H9 (cell line): ENCODE results near the gene RHBDL1. TPM values are rescaled to one million over a fixed set of nuclear protein-coding genes. Genes with fewer than 3 reads are reported as not detected.

Experiments
- DNase-seq: peaks from one replicate; pipeline ENCODE4 v3.0.0-alpha.2; 2017
- H2AFZ ChIP-seq: one replicate; pipeline ENCODE4 v1.6.1; 2013; ENCODE audit warnings: mild to moderate bottlenecking, low read length, control low read depth, moderate library complexity
- H2AK5ac ChIP-seq: 2 replicates; pipeline ENCODE4 v1.6.1; 2013; ENCODE audit warnings: low read length, control low read depth, mixed read lengths; ENCODE audit not compliant: insufficient read length
- H2BK120ac ChIP-seq: one replicate; pipeline ENCODE4 v1.6.1; 2013; ENCODE audit warnings: low read depth, mild to moderate bottlenecking, low read length, control low read depth, inconsistent platforms; ENCODE audit not compliant: poor library complexity, severe bottlenecking
- H2BK12ac ChIP-seq: 2 replicates; pipeline ENCODE4 v1.6.1; 2013; ENCODE audit warnings: low read length, control low read depth, mixed read lengths, low read depth; ENCODE audit not compliant: insufficient read length
- H2BK15ac ChIP-seq: 2 replicates; pipeline ENCODE4 v1.6.1; 2013; ENCODE audit warnings: low read depth, low read length, control low read depth
- H2BK20ac ChIP-seq: one replicate; pipeline ENCODE4 v1.6.1; 2013; ENCODE audit warnings: low read depth, mild to moderate bottlenecking, low read length, control low read depth, inconsistent platforms; ENCODE audit not compliant: poor library complexity, severe bottlenecking
- H2BK5ac ChIP-seq: 2 replicates; pipeline ENCODE4 v1.6.1; 2013; ENCODE audit warnings: low read length, control low read depth, mixed read lengths; ENCODE audit not compliant: insufficient read length
- H3K14ac ChIP-seq: 2 replicates; pipeline ENCODE4 v1.6.1; 2013; ENCODE audit warnings: low read length, control low read depth; ENCODE audit not compliant: insufficient read depth
- H3K18ac ChIP-seq: 2 replicates; pipeline ENCODE4 v1.6.1; 2013; ENCODE audit warnings: low read depth, mild to moderate bottlenecking, mixed read lengths, low read length, control low read depth; ENCODE audit not compliant: insufficient read length
- H3K23ac ChIP-seq: 2 replicates; pipeline ENCODE4 v1.6.1; 2013; ENCODE audit warnings: low read length, control low read depth, mixed read lengths, low read depth; ENCODE audit not compliant: insufficient read length
- H3K23me2 ChIP-seq: 2 replicates; pipeline ENCODE4 v1.6.1; 2013; ENCODE audit warnings: low read depth, mild to moderate bottlenecking, mixed read lengths, low read length, control low read depth; ENCODE audit not compliant: insufficient read length, poor library complexity, severe bottlenecking
- H3K27ac ChIP-seq: 2 replicates; pipeline ENCODE4 v1.5.1; 2013; ENCODE audit warnings: low read length, control low read depth, mixed read lengths, low read depth; ENCODE audit not compliant: insufficient read length
- H3K27me3 ChIP-seq: 2 replicates; pipeline ENCODE4 v1.6.1; 2013; ENCODE audit warnings: low read length, control low read depth, inconsistent platforms; ENCODE audit not compliant: insufficient read depth
- H3K4ac ChIP-seq: 2 replicates; pipeline ENCODE4 v1.6.1; 2013; ENCODE audit warnings: low read depth, mild to moderate bottlenecking, control low read depth, inconsistent platforms, low read length, moderate library complexity
- H3K4me1 ChIP-seq: 2 replicates; pipeline ENCODE4 v1.6.1; 2013; ENCODE audit warnings: low read length, control low read depth, inconsistent platforms; ENCODE audit not compliant: insufficient read depth
- H3K4me2 ChIP-seq: 2 replicates; pipeline ENCODE4 v1.6.1; 2013; ENCODE audit warnings: low read length, control low read depth, mixed read lengths; ENCODE audit not compliant: insufficient read length, insufficient read depth
- H3K56ac ChIP-seq: 2 replicates; pipeline ENCODE4 v1.6.1; 2013; ENCODE audit warnings: low read depth, mild to moderate bottlenecking, mixed read lengths, low read length, control low read depth; ENCODE audit not compliant: insufficient read length
- H3K79me1 ChIP-seq: 2 replicates; pipeline ENCODE4 v1.6.1; 2013; ENCODE audit warnings: low read depth, mild to moderate bottlenecking, moderate library complexity, low read length, control low read depth, inconsistent platforms; ENCODE audit not compliant: insufficient read depth, poor library complexity, severe bottlenecking
- H3K79me2 ChIP-seq: 2 replicates; pipeline ENCODE4 v1.6.1; 2013; ENCODE audit warnings: low read length, control low read depth, inconsistent platforms; ENCODE audit not compliant: insufficient read depth
- H3K9ac ChIP-seq: 2 replicates; pipeline ENCODE4 v1.6.1; 2013; ENCODE audit warnings: low read length, control low read depth, mixed read lengths; ENCODE audit not compliant: insufficient read length; ENCODE audit errors: extremely low read depth
- H3K9me3 ChIP-seq: one replicate; pipeline ENCODE4 v1.6.1; 2013; ENCODE audit warnings: low read depth, low read length, inconsistent platforms; ENCODE audit not compliant: control insufficient read depth
- H3T11ph ChIP-seq: one replicate; pipeline ENCODE4 v1.6.1; 2013; ENCODE audit warnings: mild to moderate bottlenecking, low read length, control low read depth, inconsistent platforms
- H4K20me1 ChIP-seq: one replicate; pipeline ENCODE4 v1.6.1; 2013; ENCODE audit not compliant: control insufficient read depth, insufficient read length, insufficient read depth
- H4K5ac ChIP-seq: 2 replicates; pipeline ENCODE4 v1.6.1; 2013; ENCODE audit warnings: low read depth, mild to moderate bottlenecking, mixed read lengths, low read length, control low read depth; ENCODE audit not compliant: insufficient read length
- H4K8ac ChIP-seq: replicated peaks from 2 replicates; pipeline ENCODE4 v1.6.1; 2013; ENCODE audit warnings: low read length, control low read depth, mixed read lengths, low read depth; ENCODE audit not compliant: insufficient read length
- H4K91ac ChIP-seq: 2 replicates; pipeline ENCODE4 v1.6.1; 2013; ENCODE audit warnings: low read depth, mild to moderate bottlenecking, moderate library complexity, mixed read lengths, low read length, control low read depth; ENCODE audit not compliant: insufficient read length
- H3K27ac Mint-ChIP-seq, 3 experiments: 2 replicates in 2 of 3; 3 replicates in 1 of 3; pipeline ENCODE4 v1.8.0; 2020 to 2021; ENCODE audit warnings: mixed read lengths in 3 of 3, mild to moderate bottlenecking in 1 of 3, moderate library complexity in 1 of 3
- H3K27me3 Mint-ChIP-seq: 2 replicates; pipeline ENCODE4 v1.8.0; 2021; ENCODE audit warnings: low read depth, mild to moderate bottlenecking, moderate library complexity, mixed read lengths
- H3K36me3 Mint-ChIP-seq, 3 experiments: 2 replicates in 2 of 3; 3 replicates in 1 of 3; pipeline ENCODE4 v1.8.0; 2020 to 2021; ENCODE audit warnings: low read depth in 3 of 3, mixed read lengths in 3 of 3; ENCODE audit not compliant: insufficient read depth in 1 of 3
- H3K4me1 Mint-ChIP-seq, 2 experiments: 2 replicates each; pipeline ENCODE4 v1.8.0; 2020; ENCODE audit warnings: mixed read lengths in 2 of 2
- H3K4me3 Mint-ChIP-seq, 2 experiments: 2 replicates in 1 of 2; 3 replicates in 1 of 2; pipeline ENCODE4 v1.8.0; 2020 to 2021; ENCODE audit warnings: mild to moderate bottlenecking in 2 of 2, mixed read lengths in 2 of 2, moderate library complexity in 1 of 2
- H3K9me3 Mint-ChIP-seq, 2 experiments: 2 replicates in 1 of 2; 3 replicates in 1 of 2; pipeline ENCODE4 v1.8.0; 2020; ENCODE audit warnings: mild to moderate bottlenecking in 2 of 2, mixed read lengths in 2 of 2, moderate library complexity in 1 of 2
- CTCF ChIP-seq: fragments of 200-600 bp; sonication (generic); conservative IDR thresholded peaks from 3 replicates; pipeline ENCODE4 v1.8.0; 2021; ENCODE audit warnings: antibody characterized with exemption, mild to moderate bottlenecking
- WGBS: extraction: QIAGEN DNeasy Blood & Tissue Kit; methylation state at CpG from one replicate; pipeline ENCODE4 v1.1.7; 2013; ENCODE audit warnings: missing lambda C conversion rate, low lambda C conversion rate, mixed read lengths; ENCODE audit not compliant: insufficient read length; ENCODE audit errors: extremely low coverage; 5-methylcytosine and 5-hydroxymethylcytosine counted together
- total RNA-seq: library from RNA; stranded (reverse); gene quantifications from 2 replicates; pipeline ENCODE4 v1.2.1, GENCODE V29; 2021

RHBDL1 gene
- total RNA-seq, 1 experiment from 2014 or later: 7.6 TPM

GRCh38 chr16:667780-668518 lies 7.5 kb upstream of the RHBDL1 start, which contains the start of gene RHOT2:
Gene RHOT2, plus strand, starts transcription at chr16:668132. Its CDS starts 68 bp downstream, at chr16:668200.
- peak within 1 kb of the TSS; percentile 61 for H3K14ac ChIP-seq
- H3T11ph ChIP-seq: no peak within 1 kb of the TSS
- H2AK5ac ChIP-seq: no peak within 1 kb of the TSS
- no peak within 1 kb of the TSS for H3K27ac ChIP-seq
- peak within 1 kb of the TSS; percentile 56 for H3K9ac ChIP-seq
- no peak within 1 kb of the TSS for H3K18ac ChIP-seq
- H2BK12ac ChIP-seq: no peak within 1 kb of the TSS
- H3K23ac ChIP-seq: no peak within 1 kb of the TSS
- Mint-ChIP-seq H3K9me3 (no peaks in the 10 kb centered on the region), H3K36me3 (peaks cover 11 to 30% (median 26%) of the 10 kb centered on the region in 3 experiments; a peak in 6 of 7 replicates), H3K4me1 (peaks cover 2% of the 10 kb centered on the region in 2 experiments; a peak in 3 of 4 replicates), H3K27me3 (no peaks in the 10 kb centered on the region), H3K4me3 (peak within 1 kb of the TSS; percentile 77 to 82), H3K27ac (peak within 1 kb of the TSS in 1 of 3 experiments; percentile 72; a peak in 3 of 7 replicates)
- peak within 1 kb of the TSS; percentile 18 for H3K4me2 ChIP-seq
- no peak within 1 kb of the TSS for H4K8ac ChIP-seq
- H2BK120ac ChIP-seq: no peak within 1 kb of the TSS
- H2BK5ac ChIP-seq: no peak within 1 kb of the TSS
- WGBS: no CpG with 5 or more reads among the region's 78 CpGs
- DNase-seq: peak; percentile 93
- H3K4ac ChIP-seq: no peak within 1 kb of the TSS
- no peak within 1 kb of the TSS for H2BK15ac ChIP-seq
- peak; percentile 88 for TF ChIP-seq CTCF
- no peaks in the 10 kb centered on the region for H3K9me3 ChIP-seq
- no peaks in the 10 kb centered on the region for H3K4me1 ChIP-seq
- no peaks in the 10 kb centered on the region; the same call in 1 of the 2 replicates for H3K79me2 ChIP-seq
- H3K23me2 ChIP-seq: no peaks in the 10 kb centered on the region
- H2BK20ac ChIP-seq: no peak within 1 kb of the TSS
- no peaks in the 10 kb centered on the region for H4K20me1 ChIP-seq
- H4K91ac ChIP-seq: no peak within 1 kb of the TSS
- H3K79me1 ChIP-seq: no peaks in the 10 kb centered on the region
- H3K56ac ChIP-seq: no peak within 1 kb of the TSS
- no peak within 1 kb of the TSS for H2AFZ ChIP-seq
- no peaks in the 10 kb centered on the region for H3K27me3 ChIP-seq
- no peak within 1 kb of the TSS for H4K5ac ChIP-seq
